IMR-90 (cell line): ENCODE data around the gene ITGB5. TPM values are rescaled to one million over a fixed set of nuclear protein-coding genes. Genes with fewer than 3 reads are reported as not detected.
A peak's percentile ranks its signal among the peaks of the same experiment; 100 is the strongest.

Source experiments
- ATAC-seq: fragments of 200-7000 bp; cut with Tn5 transposase; 2 replicates; pipeline ENCODE4 v1.9.1; 2020; ENCODE audit warnings: low read depth, mild to moderate bottlenecking, moderate library complexity
- BruUV-seq: library from RNA; stranded (reverse); fragments of 400-500 nt; replicated peaks from 2 replicates; lab custom pipeline; 2021; lab: Mats Ljungman, UMichigan
- CTCF ChIA-PET: fragments of 300-600 bp; formaldehyde crosslinking; extraction: SDS; loops from one replicate; lab custom pipeline; 2021; ENCODE audit warnings: antibody characterized with exemption; lab: Yijun Ruan, JAX
- POLR2A ChIA-PET: fragments of 300-600 bp; sonication (Branson Sonifier 250); formaldehyde crosslinking; loops from one replicate; lab custom pipeline; 2022; ENCODE audit warnings: antibody characterized with exemption; ENCODE audit not compliant: unreplicated experiment; lab: Charles Lee
- DNase-seq: peaks from one replicate; pipeline ENCODE4 v3.0.0; 2013
- H2AFZ ChIP-seq: replicated peaks from 2 replicates; pipeline ENCODE3; 2013; ENCODE audit warnings: low read length, mild to moderate bottlenecking; ENCODE audit not compliant: poor library complexity
- H2AK5ac ChIP-seq: 2 replicates; pipeline ENCODE4 v1.6.1; 2013; ENCODE audit warnings: low read depth, low read length, inconsistent platforms
- H2AK9ac ChIP-seq: replicated peaks from 2 replicates; pipeline ENCODE3; 2013; ENCODE audit warnings: mild to moderate bottlenecking, low read depth, low read length, moderate library complexity; ENCODE audit not compliant: poor library complexity
- H2BK120ac ChIP-seq: 2 replicates; pipeline ENCODE4 v1.6.1; 2013; ENCODE audit warnings: low read depth, low read length, inconsistent platforms
- H2BK15ac ChIP-seq: 3 replicates; pipeline ENCODE4 v1.6.1; 2013; ENCODE audit warnings: low read depth, low read length, inconsistent platforms
- H2BK20ac ChIP-seq: 2 replicates; pipeline ENCODE4 v1.6.1; 2013; ENCODE audit warnings: low read depth, mild to moderate bottlenecking, inconsistent platforms, low read length, moderate library complexity
- H2BK5ac ChIP-seq: 2 replicates; pipeline ENCODE4 v1.6.1; 2013; ENCODE audit warnings: mild to moderate bottlenecking, low read depth, low read length, inconsistent platforms; ENCODE audit not compliant: poor library complexity, severe bottlenecking
- H3K14ac ChIP-seq: replicated peaks from 2 replicates; pipeline ENCODE4 v1.6.1; 2013; ENCODE audit warnings: low read depth, low read length, inconsistent platforms
- H3K18ac ChIP-seq: 2 replicates; pipeline ENCODE4 v1.6.1; 2013; ENCODE audit warnings: low read depth, low read length, control low read depth
- H3K23ac ChIP-seq: 2 replicates; pipeline ENCODE4 v1.6.1; 2013; ENCODE audit warnings: low read depth, low read length, inconsistent platforms
- H3K27ac ChIP-seq: 2 replicates; pipeline ENCODE4 v1.5.1; 2013; ENCODE audit warnings: mild to moderate bottlenecking, control low read depth, low read length; ENCODE audit not compliant: insufficient read depth
- H3K27me3 ChIP-seq: 2 replicates; pipeline ENCODE4 v1.6.1; 2013; ENCODE audit warnings: low read length; ENCODE audit not compliant: control insufficient read depth, insufficient read depth
- H3K36me3 ChIP-seq: 2 replicates; pipeline ENCODE4 v1.6.1; 2013; ENCODE audit warnings: low read length, mixed read lengths; ENCODE audit not compliant: control insufficient read depth, insufficient read depth
- H3K4ac ChIP-seq: 2 replicates; pipeline ENCODE4 v1.6.1; 2013; ENCODE audit warnings: low read depth, low read length, inconsistent platforms
- H3K4me1 ChIP-seq: 2 replicates; pipeline ENCODE4 v1.6.1; 2013; ENCODE audit warnings: low read length, mixed read lengths; ENCODE audit not compliant: control insufficient read depth, insufficient read depth
- H3K4me2 ChIP-seq: 2 replicates; pipeline ENCODE4 v1.6.1; 2013; ENCODE audit warnings: low read depth, mild to moderate bottlenecking, control low read depth, low read length, moderate library complexity
- H3K4me3 ChIP-seq: 2 replicates; pipeline ENCODE4 v1.5.1; 2013; ENCODE audit warnings: low read depth, mild to moderate bottlenecking, control low read depth, low read length, moderate library complexity; ENCODE audit not compliant: insufficient read depth
- H3K56ac ChIP-seq: 2 replicates; pipeline ENCODE4 v1.6.1; 2013; ENCODE audit warnings: low read length, inconsistent platforms; ENCODE audit not compliant: insufficient read depth; ENCODE audit errors: extremely low read depth
- H3K79me1 ChIP-seq, 2 experiments: 2 replicates each; pipeline ENCODE4 v1.6.1; 2013; ENCODE audit warnings: low read length in 2 of 2, inconsistent platforms in 1 of 2, low read depth in 1 of 2
- H3K9ac ChIP-seq: 2 replicates; pipeline ENCODE4 v1.6.1; 2013; ENCODE audit warnings: low read depth, low read length, control low read depth
- H3K9me1 ChIP-seq: 2 replicates; pipeline ENCODE4 v1.6.1; 2013; ENCODE audit warnings: low read length, inconsistent platforms; ENCODE audit not compliant: insufficient read depth
- H3K9me3 ChIP-seq: 2 replicates; pipeline ENCODE4 v1.6.1; 2013; ENCODE audit warnings: low read length; ENCODE audit not compliant: control insufficient read depth, insufficient read depth
- H4K20me1 ChIP-seq: 2 replicates; pipeline ENCODE4 v1.6.1; 2013; ENCODE audit warnings: low read length, inconsistent platforms; ENCODE audit not compliant: insufficient read depth
- H4K5ac ChIP-seq: 2 replicates; pipeline ENCODE4 v1.6.1; 2013; ENCODE audit warnings: mild to moderate bottlenecking, low read depth, low read length, control low read depth
- H4K8ac ChIP-seq, 2 experiments: 2 replicates each; pipeline ENCODE4 v1.6.1; 2013; ENCODE audit warnings: low read depth in 2 of 2, low read length in 2 of 2, control low read depth in 1 of 2, inconsistent platforms in 1 of 2
- H4K91ac ChIP-seq: 2 replicates; pipeline ENCODE4 v1.6.1; 2013; ENCODE audit warnings: low read depth, low read length, inconsistent platforms; ENCODE audit not compliant: insufficient read depth
- CEBPB ChIP-seq: IDR thresholded peaks from 2 replicates; pipeline ENCODE4 v1.6.1; 2012; ENCODE audit warnings: low read depth, low read length, improper control_type of control experiment
- WGBS, 2 experiments: methylation state at CpG; one replicate each; pipeline versions ENCODE4 v1.1.5 to v1.1.7; 2013; ENCODE audit warnings: missing lambda C conversion rate in 2 of 2; ENCODE audit not compliant: insufficient read length in 1 of 2; ENCODE audit errors: extremely low coverage in 2 of 2; 5-methylcytosine and 5-hydroxymethylcytosine counted together
- dilution Hi-C: fragments of 300-500 bp; cut with HindIII; formaldehyde crosslinking; loops from one replicate; pipeline ENCODE4 v1.14.3; 2018; ENCODE audit warnings: low sequenced_read_pairs; ENCODE audit not compliant: unreplicated experiment
- in situ Hi-C: fragments of 300-500 bp; cut with MboI; formaldehyde crosslinking; loops from 3 replicates; pipeline ENCODE4 v1.14.3; 2019; ENCODE audit warnings: low sequenced_read_pairs, inconsistent platforms, mixed read lengths
- intact Hi-C: fragments of 100-400 bp; cut with micrococcal nuclease; formaldehyde crosslinking; loops from 2 replicates; pipeline ENCODE4 v1.10.0; 2022
- polyA plus RNA-seq, 3 experiments: library from polyadenylated mRNA; depleted of rRNA; stranded (reverse); fragments of >200 nt; gene quantifications; 2 replicates each; pipeline ENCODE4 v1.2.3, GENCODE V29; 2012; ENCODE audit warnings: low replicate concordance in 1 of 3
- total RNA-seq: library from RNA; depleted of rRNA; stranded (reverse); fragments of >200 nt; gene quantifications from 2 replicates; pipeline ENCODE4 v1.2.3, GENCODE V29; 2012
- TF ChIP-seq, protein P1 (sequence below): fragments of 150-350 bp; IDR thresholded peaks from 2 replicates; pipeline ENCODE4 v1.6.1; 2017; ENCODE audit warnings: mild to moderate bottlenecking, antibody characterized with exemption, low read length, low read depth

Gene ITGB5
- total and polyA plus RNA-seq, 2 of the 4 experiments (the other 2 are of a cell fraction) = 85.0 to 101 TPM

DNA sequence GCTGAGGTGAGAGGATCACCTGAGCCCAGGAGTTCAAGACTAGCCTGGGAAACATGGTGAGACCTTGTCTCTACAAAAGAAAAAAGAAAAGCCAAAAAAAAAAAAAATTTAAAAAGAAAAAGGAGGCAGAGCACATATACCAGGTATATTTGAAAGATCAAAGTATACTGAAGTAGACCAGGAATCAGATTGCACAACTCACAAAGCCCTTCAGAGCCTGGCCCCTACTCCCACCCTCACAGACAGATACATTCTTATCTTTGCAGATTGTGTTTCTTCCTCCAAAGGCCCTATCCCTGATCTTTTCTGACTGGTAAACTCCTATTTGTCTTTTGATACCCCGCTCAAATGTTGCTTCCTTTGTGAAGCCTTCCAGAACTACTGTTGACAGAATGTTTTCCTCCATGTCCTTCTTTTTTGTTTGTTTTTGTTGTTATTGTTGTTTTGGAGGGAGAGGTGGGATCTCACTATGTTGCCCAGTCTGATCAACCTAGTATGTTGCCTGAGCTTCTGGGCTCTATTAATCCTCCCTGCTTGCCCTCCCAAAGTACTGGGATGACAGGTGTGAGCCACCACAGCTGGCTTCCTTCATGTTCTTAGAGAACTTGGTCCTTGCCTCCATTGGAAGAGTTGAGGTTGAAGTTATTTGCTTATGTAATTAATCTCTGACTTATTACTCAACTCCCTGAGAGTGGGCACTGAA is 9.8 kb upstream of the ITGB5 start:
- no peak overlapping the region for H3K18ac ChIP-seq

More for the DNA sequence above, 9.8 kb upstream of the ITGB5 start:
- no peaks in the 10 kb centered on the region for H3K9me1 ChIP-seq
- H3K14ac ChIP-seq = no peak overlapping the region
- no peak overlapping the region for H2BK20ac ChIP-seq
- ATAC-seq (no peak), DNase-seq (peak; percentile 5)
- no peak overlapping the region for H4K91ac ChIP-seq
- H2AK9ac ChIP-seq = no peak overlapping the region
- no CpG with 5 or more reads among the region's 1 CpG for WGBS, 2 experiments
- no peaks in the 10 kb centered on the region for H3K36me3 ChIP-seq
- H3K9ac ChIP-seq = no peak overlapping the region
- BruUV-seq = no TSS peak
- no peaks in the 10 kb centered on the region for H4K20me1 ChIP-seq
- peak overlapping the region; percentile 18; the same call in 1 of the 2 replicates for H2AK5ac ChIP-seq
- H3K4ac ChIP-seq = no peak overlapping the region
- H3K4me1 ChIP-seq = no peaks in the 10 kb centered on the region
- H2BK5ac ChIP-seq = no peak overlapping the region
- no peak overlapping the region for H2BK120ac ChIP-seq
- H3K27me3 ChIP-seq = no peaks in the 10 kb centered on the region
- 0 out of 2 replicates have a peak, but pooled peaks have one; percentile 3 for TF ChIP-seq CEBPB
- TF ChIP-seq, protein P1, sequence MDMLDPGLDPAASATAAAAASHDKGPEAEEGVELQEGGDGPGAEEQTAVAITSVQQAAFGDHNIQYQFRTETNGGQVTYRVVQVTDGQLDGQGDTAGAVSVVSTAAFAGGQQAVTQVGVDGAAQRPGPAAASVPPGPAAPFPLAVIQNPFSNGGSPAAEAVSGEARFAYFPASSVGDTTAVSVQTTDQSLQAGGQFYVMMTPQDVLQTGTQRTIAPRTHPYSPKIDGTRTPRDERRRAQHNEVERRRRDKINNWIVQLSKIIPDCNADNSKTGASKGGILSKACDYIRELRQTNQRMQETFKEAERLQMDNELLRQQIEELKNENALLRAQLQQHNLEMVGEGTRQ = no peak
- no peak overlapping the region for H4K8ac ChIP-seq
- no peak overlapping the region for H3K4me3 ChIP-seq
- no peak overlapping the region for H3K23ac ChIP-seq
- no peak overlapping the region for H3K4me2 ChIP-seq
- in situ Hi-C loops = no loop called here
- H2BK15ac ChIP-seq = no peak overlapping the region
- H3K27ac ChIP-seq = no peak overlapping the region
- intact Hi-C loops = no loop called here
- ChIA-PET CTCF (interaction anchor here (1.4 kb wide), 1 partner anchor 136 kb away, joined by 5 read pairs; no protein-coding TSS in a partner anchor), POLR2A (no interaction called here)
- no peak overlapping the region for H2AFZ ChIP-seq
- no peaks in the 10 kb centered on the region for H3K79me1 ChIP-seq
- H3K9me3 ChIP-seq = no peaks in the 10 kb centered on the region
- dilution Hi-C loops = loop anchor here (25.0 kb wide), 1 partner anchor 135 kb away; no protein-coding TSS in a partner anchor
- H4K5ac ChIP-seq = no peak overlapping the region
- no peak overlapping the region for H3K56ac ChIP-seq
